DMS114 treated with DMSO at 0.1 percent for 48 hours (cell line): ENCODE data around the gene NPAS3.

Experiments
- DNase-seq: peaks from one replicate; lab custom pipeline; 2025; ENCODE audit not compliant: unreplicated experiment; lab: John Stamatoyannopoulos, UW

NPAS3 gene

DNA sequence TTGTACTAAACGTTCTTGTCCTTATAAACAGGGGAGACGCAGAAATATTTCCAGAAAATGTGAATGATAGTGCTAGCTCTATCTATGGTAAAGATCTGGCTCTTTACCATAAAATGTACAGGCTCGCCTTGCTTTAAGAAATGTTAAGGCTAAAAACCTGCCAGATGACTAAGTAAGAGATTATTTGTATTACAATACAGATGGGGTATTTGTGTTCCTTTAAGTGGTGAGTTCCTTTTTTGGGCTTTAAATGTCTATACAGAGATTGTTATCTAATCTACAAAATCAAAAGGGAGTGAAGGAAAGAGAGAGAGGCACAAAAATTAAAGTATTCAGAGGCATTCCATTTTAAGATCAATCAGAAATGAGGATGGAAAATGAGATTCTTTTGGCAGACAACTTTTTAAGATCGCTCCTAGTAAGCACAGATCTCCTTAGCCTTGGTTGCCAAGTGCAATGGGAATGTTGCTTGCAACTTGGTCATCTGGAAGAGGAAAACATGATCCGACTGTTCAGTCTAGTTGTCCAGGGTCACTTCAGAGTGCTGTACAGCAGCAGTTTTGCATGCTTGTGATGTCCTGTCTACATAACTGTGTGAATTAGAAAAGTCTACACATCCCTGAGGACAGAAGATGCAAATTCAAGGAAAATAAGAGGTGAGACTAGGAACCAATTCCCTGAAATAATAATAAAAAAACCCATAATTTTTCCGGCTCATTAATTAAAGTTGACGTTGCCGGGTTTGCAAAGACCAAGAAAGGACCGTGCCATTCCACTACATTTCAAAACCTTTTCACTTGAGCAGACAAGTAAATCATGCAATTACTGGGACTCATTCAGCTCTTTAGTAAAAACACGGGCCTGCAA is 631.4 kb downstream of the NPAS3 start:
- DNase-seq = no peak

DNA sequence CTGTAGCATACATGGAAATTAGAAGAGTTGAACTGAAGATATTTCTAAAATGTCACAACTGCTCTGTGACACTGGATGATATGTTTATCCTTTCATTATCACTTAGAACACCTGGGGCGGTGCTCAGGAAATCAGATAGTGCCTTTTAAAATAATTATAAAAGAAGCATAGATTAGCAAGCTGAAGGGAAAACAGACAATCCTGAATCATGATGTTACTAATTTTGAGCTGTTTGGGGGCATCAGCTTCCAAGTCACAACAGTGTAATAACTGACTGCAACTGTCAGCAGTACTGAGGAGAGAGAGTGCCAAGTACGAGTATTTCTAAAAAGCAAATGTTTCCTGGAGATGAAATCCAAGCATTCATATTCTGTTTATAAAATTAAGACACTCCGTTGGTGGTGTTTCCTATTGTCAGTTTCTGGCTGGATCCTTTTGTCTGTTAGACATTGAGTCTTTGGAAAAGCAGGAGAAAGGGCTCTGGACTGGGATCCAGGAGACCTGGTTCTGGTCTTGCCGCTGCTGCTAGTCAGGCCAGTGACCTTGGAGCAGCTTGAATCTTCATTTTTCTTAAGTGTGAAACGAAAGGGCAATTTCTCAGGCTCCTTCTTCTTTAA is 632.1 kb downstream of the NPAS3 start:
- no peak for DNase-seq

DNA sequence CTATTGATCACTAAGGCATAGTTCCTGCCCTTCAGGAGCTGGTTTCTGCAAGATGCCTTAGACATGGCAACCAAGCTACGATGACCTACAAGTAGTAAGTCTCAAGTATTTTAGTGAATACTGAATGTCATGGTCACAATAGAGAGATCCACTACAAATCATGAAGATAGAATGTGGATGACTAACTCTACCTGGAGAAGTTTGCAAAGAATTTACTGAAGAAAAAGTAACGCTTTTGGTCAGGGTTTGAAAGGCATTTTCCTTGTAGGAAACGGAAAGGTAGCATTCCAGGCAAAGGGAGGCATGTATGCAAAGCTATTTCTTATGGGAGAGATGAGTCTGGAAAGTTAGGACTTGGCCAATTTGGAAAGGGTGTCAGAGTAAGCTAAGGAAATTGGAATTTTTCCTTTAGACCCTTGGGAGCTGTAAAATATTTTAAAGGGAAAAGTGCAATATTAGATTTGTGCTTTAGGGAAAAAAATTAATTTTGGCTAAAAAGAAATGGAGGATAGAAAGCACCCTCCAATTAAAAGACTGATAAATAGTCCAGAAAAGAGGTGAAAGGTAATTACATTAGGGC is 634.7 kb downstream of the NPAS3 start:
- no peak for DNase-seq

DNA sequence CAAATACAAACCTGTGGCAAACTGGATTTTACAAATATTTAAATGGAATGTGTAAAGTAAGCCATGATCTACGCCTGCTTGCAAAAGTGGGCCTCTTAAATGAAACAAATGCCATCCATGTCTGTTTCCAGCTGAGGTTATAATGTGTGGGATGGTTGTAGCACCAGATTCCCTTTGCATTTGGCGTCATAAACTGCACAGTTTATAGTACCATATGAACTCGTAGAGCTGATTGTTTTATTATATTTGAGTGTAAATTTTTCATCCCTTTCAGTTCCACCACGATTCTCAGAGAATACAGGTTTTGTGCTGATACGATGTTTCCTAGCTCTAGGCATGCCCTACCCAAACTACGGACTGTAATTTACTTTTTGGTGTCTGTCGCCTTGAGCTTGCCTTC is 637.3 kb downstream of the NPAS3 start:
- no peak for DNase-seq

DNA sequence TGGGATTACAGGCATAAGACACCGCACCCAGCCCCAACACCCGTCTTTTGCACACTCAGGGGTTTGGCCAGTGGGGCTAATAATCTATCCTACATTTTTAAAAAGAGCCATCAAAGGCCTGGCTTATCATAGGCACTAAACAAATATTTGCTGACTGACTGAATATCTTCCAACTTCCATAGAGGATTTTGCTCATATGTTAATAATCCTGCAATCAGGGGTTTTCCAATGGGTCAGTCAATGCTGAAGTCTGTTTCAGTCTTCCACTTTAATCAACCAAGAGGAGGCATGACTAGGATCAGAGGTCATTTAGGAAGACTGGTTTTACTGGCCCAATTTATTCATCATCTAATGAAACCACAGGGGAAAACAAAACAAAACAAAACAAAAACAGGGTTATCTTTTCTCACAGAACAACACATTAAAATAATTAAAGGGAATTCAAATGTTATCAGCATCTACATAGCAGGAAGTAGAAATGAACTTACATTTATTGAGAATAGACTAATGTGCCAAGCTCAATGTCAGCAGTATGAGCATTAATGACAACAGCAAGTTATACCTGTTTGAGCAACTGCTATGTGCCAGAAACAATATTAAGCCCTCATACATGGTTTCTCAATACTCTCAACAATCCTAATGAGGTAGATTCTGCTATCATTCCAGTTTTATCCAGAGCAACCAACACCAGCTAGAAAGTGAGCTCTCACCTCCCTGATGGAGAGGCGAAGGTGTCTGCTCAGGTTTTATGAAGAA is 640.0 kb downstream of the NPAS3 start:
- no peak for DNase-seq

DNA sequence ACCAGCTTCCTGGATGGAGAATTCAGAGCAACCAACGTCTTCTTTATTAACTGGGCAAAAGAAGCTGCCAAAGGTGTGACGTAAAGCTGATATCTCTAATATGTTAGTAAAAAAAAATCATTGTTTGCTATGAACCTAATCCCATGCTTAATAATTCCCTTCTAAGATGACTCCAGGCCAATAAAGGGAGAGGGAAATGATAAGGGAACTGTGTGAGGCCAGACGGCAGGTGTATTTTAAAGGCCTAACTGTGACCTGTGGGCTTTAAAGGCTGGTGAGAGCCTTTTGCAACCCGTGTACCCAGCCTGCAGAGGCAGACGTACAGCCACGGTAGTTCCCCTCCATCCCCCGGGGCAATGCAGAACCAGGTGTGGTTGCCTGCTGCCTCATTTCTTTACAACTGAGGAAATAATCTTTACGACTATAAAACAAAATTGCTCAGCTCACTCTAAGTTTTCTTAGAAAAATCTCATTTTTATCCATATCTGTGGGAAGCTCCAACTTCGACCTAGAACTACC is 641.6 kb downstream of the NPAS3 start:
- DNase-seq = no peak

DNA sequence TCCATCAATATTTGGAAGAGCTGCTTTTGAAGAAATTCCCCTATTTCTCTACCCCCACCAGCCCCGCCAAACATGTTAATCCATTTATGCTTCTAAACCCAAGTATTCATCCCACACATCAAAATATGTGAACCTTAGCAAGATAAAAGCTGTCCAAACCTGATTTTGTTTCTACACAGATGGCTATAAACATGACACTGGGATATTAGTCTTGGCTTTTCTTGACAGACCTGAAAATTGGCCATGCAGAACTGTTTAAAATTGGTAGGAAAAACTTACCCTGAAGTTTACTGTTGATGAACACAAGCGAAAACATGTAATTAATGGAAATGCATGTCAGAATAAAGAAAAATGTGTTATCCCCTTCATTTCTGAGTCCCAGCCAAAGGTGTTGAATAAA is 642.2 kb downstream of the NPAS3 start:
- no peak for DNase-seq

DNA sequence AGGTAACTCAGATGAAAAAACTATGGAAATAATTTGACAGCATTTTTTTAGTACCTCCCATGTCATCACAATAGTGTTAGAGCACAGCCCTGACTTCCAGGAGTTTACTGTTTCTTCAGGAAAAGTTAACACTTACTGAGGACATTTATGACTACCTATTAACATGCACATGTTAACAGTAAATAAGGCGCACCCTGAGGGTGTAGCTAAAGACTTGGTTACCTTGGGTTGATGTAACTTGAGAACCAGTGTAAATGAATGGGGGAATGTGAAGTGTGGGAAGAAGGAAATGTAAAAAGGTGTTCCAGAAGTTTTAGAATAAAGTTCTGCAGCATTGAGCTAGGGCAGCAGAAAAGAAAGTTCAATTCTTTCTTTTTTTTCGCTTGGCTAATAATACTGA is 646.0 kb downstream of the NPAS3 start:
- DNase-seq = no peak

DNA sequence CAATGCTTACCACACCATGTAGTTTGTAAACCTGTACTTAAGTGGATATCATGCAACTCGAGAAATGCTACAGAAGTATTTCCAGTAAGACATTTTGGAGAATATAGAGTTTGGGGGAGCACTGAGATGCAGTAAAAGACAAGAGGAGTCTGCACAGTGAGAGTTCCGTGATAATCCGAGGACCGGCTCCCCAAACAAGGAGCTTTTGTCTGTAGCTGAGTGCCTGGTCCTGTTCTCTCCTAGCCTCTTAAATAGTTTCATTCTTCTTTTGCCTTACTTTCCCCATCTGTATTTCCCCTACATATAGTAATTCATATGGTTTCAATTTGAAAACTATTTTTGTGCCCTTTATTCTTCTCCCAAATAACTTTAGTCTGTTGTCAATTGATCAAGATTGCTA is 648.1 kb downstream of the NPAS3 start:
- no peak for DNase-seq

DNA sequence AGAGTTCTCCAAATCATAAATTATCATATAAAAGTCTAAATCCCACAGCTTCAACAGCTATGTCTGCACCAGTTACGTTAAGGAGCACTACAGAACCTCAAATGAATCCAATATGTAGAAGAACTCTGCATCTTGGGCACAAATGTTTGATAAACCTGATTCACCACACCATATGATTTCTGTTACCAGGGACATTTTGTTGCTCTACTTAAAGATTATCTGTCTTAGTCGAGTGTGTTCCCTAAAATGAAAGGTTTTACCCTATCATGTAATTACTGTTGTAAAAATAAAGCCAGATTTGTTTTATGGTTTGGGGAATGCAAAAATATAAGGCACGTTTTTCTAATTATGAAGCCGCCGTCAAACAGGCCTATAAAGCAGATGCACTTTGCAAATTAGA is 649.1 kb downstream of the NPAS3 start:
- DNase-seq = no peak

DNA sequence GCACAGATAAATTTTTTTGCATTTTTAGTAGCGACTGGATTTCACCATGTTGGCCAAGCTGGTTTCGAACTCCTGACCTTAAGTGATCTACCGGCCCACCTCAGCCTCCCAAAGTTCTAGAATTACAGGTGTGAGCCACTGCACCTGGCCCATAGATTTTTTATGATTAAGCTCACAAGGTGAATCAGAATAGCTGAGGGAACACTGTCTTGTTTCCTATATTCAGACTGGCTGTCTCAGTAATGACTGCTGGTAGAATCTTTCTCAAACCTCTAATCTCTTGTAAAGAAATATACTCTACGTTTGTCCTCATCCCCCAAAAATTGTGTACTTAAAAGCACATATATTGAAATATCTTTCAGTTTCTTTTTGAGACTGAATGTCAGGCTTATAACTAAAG is 650.1 kb downstream of the NPAS3 start:
- no peak for DNase-seq

DNA sequence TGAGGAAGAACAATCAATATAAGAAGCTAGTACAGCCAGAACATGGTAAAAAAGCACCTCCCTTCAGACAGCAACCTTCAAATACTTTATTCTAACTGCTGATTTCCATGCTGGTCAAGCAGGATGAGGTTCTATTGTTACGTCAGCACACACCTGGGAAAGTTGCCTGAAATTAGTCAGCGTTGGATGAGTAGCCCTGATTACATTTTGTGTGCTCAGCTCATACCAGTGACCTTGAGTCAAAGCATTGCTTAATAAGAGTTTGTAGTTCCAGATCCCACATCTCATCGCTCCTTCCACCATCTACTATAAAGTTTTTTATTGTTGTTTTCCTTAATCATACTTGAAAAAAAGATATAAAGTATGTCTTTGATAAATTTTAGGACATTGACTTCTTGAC is 650.7 kb downstream of the NPAS3 start:
- no peak for DNase-seq

DNA sequence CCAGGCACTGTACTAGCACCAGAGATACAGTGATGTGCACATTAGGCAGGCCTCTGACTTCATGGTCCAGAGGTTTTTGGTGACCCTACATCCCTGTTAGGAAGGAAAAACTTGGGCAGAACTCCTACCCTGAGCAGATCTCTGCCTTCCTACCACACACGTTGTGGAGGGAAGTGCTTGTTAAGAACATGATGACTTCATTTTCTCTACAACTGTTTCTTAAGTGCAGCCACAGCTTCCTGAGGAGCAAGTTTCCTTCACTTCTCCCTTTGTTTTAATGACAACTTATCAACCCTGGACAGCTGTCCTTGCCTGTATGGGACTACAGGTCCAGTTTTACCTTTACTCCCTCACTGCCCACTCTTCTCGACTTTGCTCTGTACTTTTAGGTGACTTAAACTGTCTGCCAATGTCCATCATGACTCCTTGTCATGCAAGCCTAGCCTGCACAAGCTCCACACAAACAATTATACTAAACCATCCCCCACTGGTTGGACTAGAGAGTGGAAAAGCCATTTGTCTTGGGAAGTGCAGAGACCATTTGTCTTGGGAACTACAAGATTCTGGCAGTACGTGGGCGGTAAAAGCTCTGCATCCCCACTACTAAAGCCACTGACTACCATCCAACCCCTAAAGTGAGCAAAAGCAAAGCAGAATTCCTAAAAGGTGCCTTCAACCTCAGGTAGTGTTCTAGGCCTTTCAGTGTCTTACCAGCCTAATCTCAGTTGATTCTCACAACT is 652.4 kb downstream of the NPAS3 start:
- DNase-seq = no peak

DNA sequence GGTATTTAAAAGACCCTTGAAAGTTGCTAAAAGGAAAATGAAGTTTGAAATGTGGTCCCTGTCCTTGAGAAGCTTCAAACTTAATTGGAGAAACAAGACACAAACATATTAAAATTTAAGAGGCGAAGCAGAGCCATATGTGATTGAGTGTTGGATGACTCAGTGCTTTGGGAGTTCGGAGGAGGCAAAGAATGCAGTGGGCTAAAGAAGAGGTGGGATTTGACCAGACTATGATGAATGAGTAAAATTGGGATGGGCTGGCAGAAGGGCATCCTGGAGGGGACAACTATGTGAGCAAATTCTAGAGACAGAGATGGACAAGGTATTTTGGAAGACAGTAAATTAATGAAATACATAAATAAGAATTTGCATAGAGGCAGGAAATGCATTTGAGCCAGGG is 653.6 kb downstream of the NPAS3 start:
- DNase-seq = no peak

DNA sequence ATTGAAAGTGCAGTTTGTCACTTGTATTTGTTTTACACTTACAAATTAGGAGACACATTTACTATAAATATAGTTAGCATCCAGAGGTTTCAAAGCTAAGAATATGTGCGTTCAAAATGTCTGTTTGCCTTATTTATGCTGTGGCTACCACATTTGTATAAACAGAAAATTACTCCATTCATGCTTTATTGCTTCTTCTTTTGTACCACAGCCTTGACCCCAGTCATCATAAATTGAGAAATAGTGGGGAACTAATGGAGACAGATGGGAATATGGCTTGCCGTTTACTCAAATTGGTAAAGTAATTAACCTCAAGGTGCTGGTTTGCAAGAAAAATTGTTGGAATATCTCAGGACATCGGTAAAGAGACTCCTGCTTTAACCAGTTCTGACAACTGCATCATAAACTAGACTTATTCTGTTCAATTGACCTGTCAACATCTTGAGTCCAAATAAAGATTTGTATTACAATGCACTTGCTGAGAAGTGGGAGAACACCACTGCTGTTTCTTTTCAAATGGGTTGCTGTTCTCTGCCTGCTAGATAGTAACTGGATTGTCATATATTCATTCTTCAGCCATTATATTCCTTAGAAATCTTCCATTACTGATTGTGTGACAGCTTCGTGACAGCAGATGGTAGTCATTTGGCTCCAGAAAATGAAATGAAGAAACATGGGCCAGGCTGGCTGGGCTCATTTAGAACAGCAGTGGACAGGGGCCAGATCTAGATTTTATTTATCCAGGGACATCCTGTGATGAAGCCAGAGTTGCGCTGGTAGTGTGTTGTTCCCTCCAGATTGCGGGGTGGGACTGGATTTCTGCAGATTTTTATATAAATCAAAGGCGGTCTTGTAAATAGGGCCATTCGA is 657.8 kb downstream of the NPAS3 start:
- no peak for DNase-seq

DNA sequence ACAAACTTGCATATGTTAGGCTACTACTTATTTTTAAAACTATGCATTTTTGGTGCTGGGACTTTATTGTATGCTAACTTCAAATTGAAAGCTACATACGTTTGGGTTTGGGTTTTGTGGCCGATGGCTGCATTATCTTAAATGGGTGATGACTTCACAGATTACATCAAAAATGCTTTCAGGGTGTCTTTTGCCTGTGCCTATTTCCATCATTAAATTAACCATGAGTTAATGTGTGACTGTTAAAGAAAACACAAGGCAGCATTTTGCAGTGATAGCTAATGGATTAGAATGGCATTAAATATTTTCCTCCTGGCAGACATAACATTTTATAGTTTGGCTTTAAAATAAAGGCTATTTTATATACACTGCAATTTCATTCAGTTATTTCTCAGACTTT is 659.9 kb downstream of the NPAS3 start:
- DNase-seq = no peak

DNA sequence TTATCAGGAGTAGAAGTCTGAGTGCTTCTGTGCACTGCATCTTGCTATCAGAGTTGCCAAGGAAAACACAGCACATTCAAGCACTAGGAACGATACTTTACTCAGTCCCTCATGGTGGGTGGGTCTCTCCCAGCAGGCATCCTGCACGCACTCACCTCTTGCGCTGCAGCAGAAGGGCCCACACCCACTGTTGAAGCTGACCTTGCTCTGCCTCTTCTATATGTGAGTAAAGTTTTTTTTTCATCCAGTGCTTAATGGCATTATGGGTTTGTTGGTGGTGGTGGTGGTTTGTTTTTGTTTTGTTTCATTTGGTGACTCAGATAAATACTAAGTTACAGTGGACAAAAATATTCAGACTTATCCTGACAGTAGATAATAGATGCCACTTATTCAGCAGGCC is 663.7 kb downstream of the NPAS3 start:
- no peak for DNase-seq

DNA sequence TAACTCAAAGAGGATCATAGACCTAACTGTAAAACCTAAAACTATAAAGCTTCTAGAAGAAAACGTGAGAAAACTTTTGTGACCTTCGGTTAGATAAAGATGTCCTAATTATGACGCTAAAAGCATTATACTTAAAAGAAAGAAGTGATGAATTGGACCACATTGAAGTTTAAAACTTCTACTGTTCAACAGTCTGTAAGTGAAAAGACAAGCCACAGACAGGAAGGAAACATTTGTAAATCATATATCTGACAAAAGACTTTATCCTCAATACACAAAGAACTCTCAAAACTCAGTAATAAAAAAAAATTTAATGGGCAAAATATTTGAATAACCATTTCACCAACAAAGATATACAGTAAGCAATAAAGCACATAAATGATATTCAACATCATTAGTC is 667.9 kb downstream of the NPAS3 start:
- no peak for DNase-seq

DNA sequence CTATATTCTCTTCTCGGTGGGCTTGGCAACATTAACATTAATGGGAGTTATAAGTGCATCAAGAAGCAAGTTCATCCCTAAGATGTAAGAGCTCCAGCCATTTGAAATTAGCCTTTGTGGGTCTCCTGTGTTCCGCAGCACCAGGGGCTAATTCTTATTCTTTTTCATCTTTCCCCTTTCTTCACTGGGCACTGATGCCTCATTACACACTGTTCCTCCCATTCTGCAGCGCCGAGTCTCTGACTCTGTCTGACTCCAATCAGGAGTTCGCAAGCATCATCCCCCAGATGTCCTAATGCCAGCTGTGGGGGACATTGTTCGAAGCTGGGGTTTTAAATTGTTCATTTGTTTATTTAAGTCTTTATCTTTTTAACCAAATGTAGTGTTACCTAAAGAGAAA is 670.9 kb downstream of the NPAS3 start:
- no peak for DNase-seq

DNA sequence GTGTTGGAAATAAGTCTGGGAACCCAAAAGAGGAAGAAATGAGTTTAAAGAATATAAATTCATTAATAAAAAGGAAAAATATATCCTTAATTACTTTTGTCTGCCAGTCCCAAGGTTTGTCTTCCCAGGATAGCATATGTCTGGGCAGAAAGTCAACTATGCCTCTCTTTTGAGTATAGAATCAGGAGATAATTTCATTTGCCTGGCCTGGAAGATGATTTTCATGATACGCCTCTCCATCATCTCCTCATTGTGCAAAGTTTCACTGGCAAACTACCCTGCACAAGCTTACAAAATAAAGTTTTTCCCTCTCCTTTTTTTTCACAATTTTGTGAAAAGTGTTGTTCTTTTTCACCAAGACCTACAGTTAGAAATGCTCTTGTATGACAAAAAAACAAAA is 671.4 kb downstream of the NPAS3 start:
- DNase-seq = no peak
